ENCODE measurements around the gene PPAN. TPM values are rescaled to one million over a fixed set of nuclear protein-coding genes. Genes with fewer than 3 reads are reported as not detected.

PPAN gene
- total RNA-seq, 1 experiment from 2014 or later: 101 TPM

GRCh38 chr19:10141973-10142372, 35.8 kb downstream of the PPAN start:
- H3K4me1 ChIP-seq (ENCODE audit: control insufficient read depth in 1 of 2, insufficient read depth in 2 of 2, low read length in 2 of 2): no peaks in the 10 kb centered on the region
- H2AFZ ChIP-seq (ENCODE audit: low read depth, low read length, poor library complexity, severe bottlenecking): no peak overlapping the region
- H3K4me2 ChIP-seq (ENCODE audit: low read length): no peak overlapping the region
- ChIA-PET POLR2A (no interaction called here), CTCF (no interaction called here), RAD21 (ENCODE audit: low non-redundant PET in 1 of 2, low total read pairs in 2 of 2, uncharacterized antibody in 2 of 2, unreplicated experiment in 2 of 2) (no interaction called here)
- no peaks in the 10 kb centered on the region for H3K9me2 ChIP-seq (ENCODE audit: insufficient read depth)
- no peak overlapping the region for H3K4me3 ChIP-seq (replicated peaks in 1 of 2; ENCODE audit: low read depth in 1 of 2, low read length in 2 of 2)
- H3K9ac ChIP-seq (ENCODE audit: low read length): no peak overlapping the region
- intact Hi-C loops (cut with micrococcal nuclease): no loop called here
- H3K9me3 ChIP-seq (ENCODE audit: control insufficient read depth in 1 of 2, insufficient read depth in 1 of 2, low read depth in 1 of 2, low read length in 2 of 2): no peaks in the 10 kb centered on the region
- DNase-seq (ENCODE audit: low read depth, low spot score) (no peak), ATAC-seq (no peak)
- H4K20me1 ChIP-seq (ENCODE audit: insufficient read depth): no peaks in the 10 kb centered on the region
- H3K27ac ChIP-seq (ENCODE audit: low read depth, low read length): no peak overlapping the region
- H3K27me3 ChIP-seq (ENCODE audit: insufficient read depth, low read length): no peaks in the 10 kb centered on the region
- H3K79me2 ChIP-seq (ENCODE audit: insufficient read depth, low read length): peaks cover 11% of the 10 kb centered on the region; the same call in 1 of the 2 replicates
- TF ChIP-seq EZH2phosphoT487 (IDR thresholded peaks at IDR 0.05; ENCODE audit: borderline replicate concordance): no peak
- no peak for TF ChIP-seq SIN3A (IDR thresholded peaks at IDR 0.05; ENCODE audit: low read depth)
- TF ChIP-seq POLR2A (IDR thresholded peaks at IDR 0.05; ENCODE audit: borderline replicate concordance, extremely low read depth, insufficient read depth, insufficient read length): no peak
- no peak for TF ChIP-seq RAD21 (IDR thresholded peaks at IDR 0.05; ENCODE audit: low read depth)
- no peak for TF ChIP-seq CBX3 (IDR thresholded peaks at IDR 0.05; ENCODE audit: low read depth)
- no peak for TF ChIP-seq EZH2 (IDR thresholded peaks at IDR 0.05)
- no peak for TF ChIP-seq JUND (IDR thresholded peaks at IDR 0.05)
- TF ChIP-seq POLR2AphosphoS5 (IDR thresholded peaks at IDR 0.05; ENCODE audit: low read depth, low read length): no peak
- TF ChIP-seq MAX (IDR thresholded peaks at IDR 0.05): no peak
- no peak for TF ChIP-seq SP1 (IDR thresholded peaks at IDR 0.05; ENCODE audit: low read depth)
- no peak for TF ChIP-seq CTCF (IDR thresholded peaks at IDR 0.05 in 2 of 3, conservative IDR thresholded peaks at IDR 0.05 in 1 of 3; ENCODE audit: borderline replicate concordance in 1 of 3, insufficient read depth in 1 of 3, low read depth in 2 of 3, low read length in 2 of 3)
- no peak for TF ChIP-seq ZFX (IDR thresholded peaks at IDR 0.05)
- TF ChIP-seq ZNF274 (IDR thresholded peaks at IDR 0.05; ENCODE audit: low read depth, low read length): no peak
- no peak for TF ChIP-seq ATF3 (IDR thresholded peaks at IDR 0.05)
- TF ChIP-seq EGR1 (IDR thresholded peaks at IDR 0.05; ENCODE audit: low read depth): no peak
- TF ChIP-seq FOSL1 (IDR thresholded peaks at IDR 0.05; ENCODE audit: low read depth): no peak
- TF ChIP-seq ELF1 (IDR thresholded peaks at IDR 0.05; ENCODE audit: borderline replicate concordance, low read depth): no peak
- TF ChIP-seq SRF (IDR thresholded peaks at IDR 0.05; ENCODE audit: low read depth): no peak
- BruUV-seq (replicated peaks): no TSS peak
- H3K36me3 ChIP-seq (ENCODE audit: control insufficient read depth in 1 of 2, insufficient read depth in 2 of 2, low read length in 2 of 2): peaks cover 57 to 90% of the 10 kb centered on the region in 2 experiments
